ENCODE data around the gene CKAP5.

- peak; percentile 91 for TF ChIP-seq PKNOX1 (IDR thresholded peaks at IDR 0.05)
- TF ChIP-seq SP1 (IDR thresholded peaks at IDR 0.05) = no peak
- no peak for TF ChIP-seq BHLHE40 (IDR thresholded peaks at IDR 0.05; ENCODE audit: borderline replicate concordance)
- TF ChIP-seq ELF4 (IDR thresholded peaks at IDR 0.05) = peak; percentile 66
- no peak for TF ChIP-seq FOXA1 (IDR thresholded peaks at IDR 0.05)
- no peak for TF ChIP-seq ARNT (IDR thresholded peaks at IDR 0.05)
Observed at GRCh38 chr11:46700241-46701077, 145.6 kb downstream of the CKAP5 start, which contains the start of the genes ARHGAP1 and ZNF408.
